Liver (tissue), 3 donors: ENCODE data around the gene JPH3.

Experiments used
- RAD21 ChIP-seq, 2 donors: IDR thresholded peaks; 2 replicates each; pipeline ENCODE4 v1.6.1; 2016; ENCODE audit warnings: antibody characterized with exemption in 2 of 2, mild to moderate bottlenecking in 2 of 2
- REST ChIP-seq: IDR thresholded peaks from 2 replicates; pipeline ENCODE4 v1.6.1; 2016; ENCODE audit warnings: antibody characterized with exemption, mild to moderate bottlenecking
- TF ChIP-seq, protein P1 (sequence below): fragments of 150-350 bp; IDR thresholded peaks from 2 replicates; pipeline ENCODE4 v1.5.1; 2017; ENCODE audit warnings: improper control_type of control experiment, low read depth, low read length; ENCODE audit not compliant: missing input control
- donor health status: healthy.
- donor health status: healthy.

GRCh38 chr16:87636741-87637140 is 34.4 kb downstream of the JPH3 start:
- TF ChIP-seq REST (no peak), RAD21 (IDR thresholded peaks at IDR 0.05) (no peak)
- TF ChIP-seq, protein P1, sequence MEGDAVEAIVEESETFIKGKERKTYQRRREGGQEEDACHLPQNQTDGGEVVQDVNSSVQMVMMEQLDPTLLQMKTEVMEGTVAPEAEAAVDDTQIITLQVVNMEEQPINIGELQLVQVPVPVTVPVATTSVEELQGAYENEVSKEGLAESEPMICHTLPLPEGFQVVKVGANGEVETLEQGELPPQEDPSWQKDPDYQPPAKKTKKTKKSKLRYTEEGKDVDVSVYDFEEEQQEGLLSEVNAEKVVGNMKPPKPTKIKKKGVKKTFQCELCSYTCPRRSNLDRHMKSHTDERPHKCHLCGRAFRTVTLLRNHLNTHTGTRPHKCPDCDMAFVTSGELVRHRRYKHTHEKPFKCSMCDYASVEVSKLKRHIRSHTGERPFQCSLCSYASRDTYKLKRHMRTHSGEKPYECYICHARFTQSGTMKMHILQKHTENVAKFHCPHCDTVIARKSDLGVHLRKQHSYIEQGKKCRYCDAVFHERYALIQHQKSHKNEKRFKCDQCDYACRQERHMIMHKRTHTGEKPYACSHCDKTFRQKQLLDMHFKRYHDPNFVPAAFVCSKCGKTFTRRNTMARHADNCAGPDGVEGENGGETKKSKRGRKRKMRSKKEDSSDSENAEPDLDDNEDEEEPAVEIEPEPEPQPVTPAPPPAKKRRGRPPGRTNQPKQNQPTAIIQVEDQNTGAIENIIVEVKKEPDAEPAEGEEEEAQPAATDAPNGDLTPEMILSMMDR: no peak
